OCI-M1 (cell line): ENCODE results near the gene USF2.
"Not testable (repeated sequence)": the region's sequence is repeated elsewhere in the genome, so short reads cannot be mapped to it uniquely, and the experiment has no call there.

ENCODE experiments used
- DNase-seq: peaks from one replicate; lab custom pipeline; 2025; lab: John Stamatoyannopoulos, UW

USF2 gene

GRCh38 chr19:35284153-35285094 lies 15.7 kb downstream of the USF2 start:
- DNase-seq: no peak

- no peak for DNase-seq
These were observed 16.3 kb downstream of the USF2 start for GRCh38 chr19:35285095-35285449.

- not testable (repeated sequence) for DNase-seq
These were observed 16.7 kb downstream of the USF2 start for GRCh38 chr19:35285465-35285864.

GRCh38 chr19:35286101-35286500 lies 17.3 kb downstream of the USF2 start:
- not testable (repeated sequence) for DNase-seq

- DNase-seq: no peak
These were observed 19.0 kb downstream of the USF2 start for GRCh38 chr19:35287713-35288112.

- no peak for DNase-seq
These were observed 19.6 kb downstream of the USF2 start for GRCh38 chr19:35288331-35288730.

GRCh38 chr19:35288906-35289305 lies 20.1 kb downstream of the USF2 start:
- no peak for DNase-seq

- no peak for DNase-seq
These were observed 21.8 kb downstream of the USF2 start for GRCh38 chr19:35290381-35291127.

- no peak for DNase-seq
These were observed 22.5 kb downstream of the USF2 start for GRCh38 chr19:35291259-35291658.

GRCh38 chr19:35291916-35292315 lies 23.2 kb downstream of the USF2 start, which contains the start of gene MAG:
TSS of gene MAG (plus strand) at chr19:35292161. CDS start at chr19:35295409, 3,248 bp downstream.
- no peak for DNase-seq

- no peak for DNase-seq
These were observed 23.9 kb downstream of the USF2 start for GRCh38 chr19:35292421-35293362.

- DNase-seq: no peak
These were observed 24.6 kb downstream of the USF2 start for GRCh38 chr19:35293363-35293739.

- no peak for DNase-seq
These were observed 25.0 kb downstream of the USF2 start for GRCh38 chr19:35293808-35294207.

- peak; percentile 15 for DNase-seq
These were observed 25.6 kb downstream of the USF2 start for GRCh38 chr19:35294328-35294727.

GRCh38 chr19:35294859-35295791 lies 26.4 kb downstream of the USF2 start:
- DNase-seq: no peak

GRCh38 chr19:35295792-35296462 lies 27.2 kb downstream of the USF2 start:
- DNase-seq: peak; percentile 13

- DNase-seq: no peak
These were observed 28.1 kb downstream of the USF2 start for GRCh38 chr19:35296644-35297514.

GRCh38 chr19:35297515-35297848 lies 28.7 kb downstream of the USF2 start:
- no peak for DNase-seq

GRCh38 chr19:35297922-35298321 lies 29.2 kb downstream of the USF2 start:
- no peak for DNase-seq
